Measurements from ENCODE around the gene ABCA2.

The ABCA2 gene

DNA sequence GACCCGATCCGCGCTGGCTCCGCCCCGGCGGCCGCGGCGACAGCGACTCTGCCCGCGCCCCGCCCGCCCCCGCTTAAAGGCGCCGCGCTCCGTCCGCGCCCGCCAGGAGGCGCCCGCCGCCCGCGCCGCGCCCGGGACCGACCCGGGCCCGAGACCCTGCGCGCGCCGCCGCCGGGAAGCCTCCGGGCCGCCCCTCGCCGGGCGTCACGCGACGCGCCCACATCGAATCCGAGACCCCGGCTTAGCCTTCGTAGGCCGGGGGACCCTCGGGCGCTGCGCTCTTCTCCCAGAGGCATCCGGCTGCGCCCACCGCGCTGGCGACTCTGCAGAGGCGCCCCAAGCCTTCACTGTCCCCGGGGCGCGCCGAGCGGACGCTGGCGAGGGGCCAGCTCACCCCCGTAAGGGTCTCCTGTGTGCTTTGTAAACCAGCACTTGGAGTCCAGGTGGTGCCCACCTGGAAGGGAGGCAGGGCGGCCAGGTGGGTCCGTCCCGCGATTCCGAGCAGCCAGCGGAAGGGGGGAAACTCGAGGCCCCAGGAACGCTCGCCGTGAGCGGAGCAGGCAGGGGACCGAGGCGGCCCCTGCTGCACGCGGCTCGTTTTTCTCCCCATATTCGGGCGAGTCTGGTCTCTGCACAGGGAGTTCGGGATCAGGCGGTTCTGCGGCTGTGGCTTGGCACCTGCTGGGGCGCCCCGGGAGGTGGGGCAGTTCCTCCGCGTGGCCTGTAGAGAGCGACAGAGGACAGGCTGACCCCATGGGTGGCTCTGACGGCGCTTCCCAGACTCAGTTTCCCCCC is 423 bp upstream of the ABCA2 start:
- DNase-seq, result peak; percentile 67

DNA sequence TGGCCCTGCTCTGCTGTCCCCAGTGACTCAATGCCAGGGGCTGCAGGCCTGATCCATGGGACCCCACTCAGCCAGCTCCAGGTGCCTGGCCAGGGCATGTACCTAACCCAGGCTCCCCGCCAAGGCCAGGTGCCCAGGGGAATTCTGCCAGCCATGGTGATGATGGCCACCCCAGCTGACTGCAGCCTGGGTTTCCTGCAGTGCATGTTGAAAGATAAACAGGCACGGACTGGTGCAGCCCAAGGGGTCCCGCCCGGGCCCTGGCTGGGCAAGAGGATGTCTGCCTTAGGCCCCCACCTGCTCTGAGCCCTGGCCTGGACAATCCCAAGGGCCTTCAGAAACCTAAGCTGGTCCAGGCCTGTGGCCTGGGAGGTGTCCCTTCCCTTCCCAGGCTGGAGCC is 1.2 kb downstream of the ABCA2 start:
- DNase-seq, result no peak

GRCh38 chr9:137026384-137026783 is 1.7 kb downstream of the ABCA2 start:
- DNase-seq, result no peak

GRCh38 chr9:137025517-137025966 is 2.5 kb downstream of the ABCA2 start:
- no peak for DNase-seq

- DNase-seq, result no peak
These were observed 4.5 kb downstream of the ABCA2 start for GRCh38 chr9:137023583-137023991.

GRCh38 chr9:137023157-137023556 is 4.9 kb downstream of the ABCA2 start:
- no peak for DNase-seq

- DNase-seq, result no peak
These were observed 5.4 kb downstream of the ABCA2 start for GRCh38 chr9:137022662-137023008.

DNA sequence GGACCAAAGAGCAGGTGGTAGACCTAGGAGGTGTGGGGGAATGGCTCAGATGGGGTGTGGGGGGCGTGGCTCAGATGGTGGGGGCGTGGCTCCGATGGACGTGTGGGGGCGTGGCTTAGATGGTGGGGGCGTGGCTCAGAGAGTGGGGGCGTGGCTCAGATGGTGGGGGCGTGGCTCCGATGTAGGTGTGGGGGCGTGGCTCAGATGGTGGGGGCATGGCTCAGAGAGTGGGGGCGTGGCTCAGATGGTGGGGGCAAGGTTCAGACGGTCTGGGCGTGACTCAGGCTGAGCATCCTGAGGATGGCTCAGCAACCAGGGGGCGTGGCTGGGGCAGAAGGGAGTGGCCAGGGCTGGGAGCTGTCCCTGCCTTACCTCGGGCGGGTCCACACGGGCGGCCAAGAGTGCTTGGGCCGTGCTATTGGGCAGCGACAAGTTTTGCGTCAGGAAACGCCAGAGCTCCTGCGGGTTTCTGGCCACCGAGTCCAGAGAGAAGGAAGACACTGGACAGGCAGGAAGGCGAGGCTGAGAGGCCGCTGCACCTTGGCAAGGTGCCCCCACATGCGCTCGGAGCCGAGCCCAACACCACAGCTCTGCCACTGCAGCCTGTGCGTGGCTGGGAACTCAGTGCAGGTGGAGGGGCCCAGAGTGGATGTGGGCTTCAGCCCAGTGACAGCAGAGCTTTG is 5.9 kb downstream of the ABCA2 start:
- DNase-seq, result no peak

GRCh38 chr9:137021568-137021978 is 6.5 kb downstream of the ABCA2 start:
- DNase-seq, result no peak

DNA sequence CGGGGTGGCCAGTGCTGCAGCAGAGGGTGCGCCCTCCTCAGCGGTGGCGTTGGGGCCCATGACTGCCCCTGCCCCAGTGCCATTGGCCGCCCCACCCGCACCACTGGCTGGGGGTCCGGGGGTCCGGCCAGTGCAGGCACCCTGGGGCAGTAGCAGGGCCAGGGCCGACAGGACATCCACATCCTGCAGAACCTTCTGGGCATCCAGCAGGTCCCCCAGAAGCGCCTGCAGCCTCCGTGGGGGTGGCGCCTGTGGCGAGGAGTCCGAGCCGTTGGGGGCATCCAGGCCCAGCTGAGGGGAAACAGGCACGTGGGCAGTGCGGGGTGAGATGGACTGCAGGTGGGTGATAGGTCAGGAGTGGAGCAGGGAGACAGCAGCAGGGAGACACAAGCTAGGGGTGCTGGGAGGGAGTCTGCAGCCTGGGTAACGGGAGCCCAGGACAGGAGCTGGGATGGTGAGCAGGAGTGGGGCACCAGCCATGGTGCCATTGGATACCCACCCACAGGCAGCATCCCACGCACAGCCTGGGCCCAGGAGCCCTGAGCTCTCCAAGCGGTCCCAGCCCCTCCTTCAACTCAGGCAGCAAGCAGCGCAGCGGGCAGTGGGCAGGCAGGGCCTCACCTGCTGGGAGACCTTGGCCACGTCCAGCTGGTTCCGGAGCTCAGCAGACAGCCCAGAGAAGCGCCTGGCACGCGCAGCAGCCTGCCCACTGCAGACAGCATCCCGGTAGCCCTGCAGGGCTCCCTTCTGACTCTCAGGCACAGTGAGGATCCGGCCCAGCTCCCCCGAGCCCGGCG is 7.1 kb downstream of the ABCA2 start:
- DNase-seq, result no peak

GRCh38 chr9:137019891-137020683 is 8.0 kb downstream of the ABCA2 start:
- DNase-seq, result no peak

- no peak for DNase-seq
These were observed 9.1 kb downstream of the ABCA2 start for GRCh38 chr9:137018761-137019559.

- DNase-seq, result no peak
These were observed 10.1 kb downstream of the ABCA2 start for GRCh38 chr9:137017791-137018497.

DNA sequence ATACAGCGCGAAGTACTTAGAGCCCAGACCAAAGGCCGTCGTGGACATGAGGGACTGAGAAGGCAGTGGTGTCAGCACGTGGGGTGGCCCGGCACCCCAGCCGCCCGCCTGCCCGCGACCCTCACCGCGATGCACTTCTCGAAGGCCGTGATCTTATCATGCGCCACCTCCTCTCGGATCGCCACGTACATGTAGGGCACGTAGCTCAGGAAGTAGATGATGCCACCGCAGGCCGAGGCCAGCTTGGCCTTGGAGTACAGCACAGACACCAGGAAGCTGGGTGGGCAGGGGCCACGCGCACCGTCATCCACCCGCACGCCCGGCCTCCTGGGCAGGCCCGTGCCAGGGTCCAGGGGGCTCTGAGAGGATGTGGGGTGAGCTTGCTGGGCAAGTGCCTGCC is 11.0 kb downstream of the ABCA2 start:
- no peak for DNase-seq

DNA sequence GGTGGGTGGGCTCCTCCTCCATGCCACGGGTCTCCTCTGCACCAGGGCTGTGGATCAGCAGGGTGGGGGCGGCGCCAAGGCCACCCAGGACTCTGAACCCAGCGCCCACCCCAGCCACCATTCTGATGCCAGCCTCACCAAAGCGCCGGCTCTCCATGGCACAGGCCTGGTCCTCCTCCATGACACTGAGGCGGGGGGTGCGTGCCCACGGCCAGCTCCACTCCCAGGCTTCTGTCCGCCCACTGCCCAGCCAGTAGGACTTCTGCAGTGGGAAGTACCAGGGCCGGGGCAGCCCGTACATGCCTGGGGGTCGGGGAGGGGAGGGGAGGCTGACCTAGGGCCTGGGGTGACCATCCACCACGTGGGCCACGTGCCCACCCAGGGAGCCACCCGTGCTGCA is 11.6 kb downstream of the ABCA2 start:
- DNase-seq, result no peak

- DNase-seq, result no peak
These were observed 12.1 kb downstream of the ABCA2 start for GRCh38 chr9:137015976-137016375.

DNA sequence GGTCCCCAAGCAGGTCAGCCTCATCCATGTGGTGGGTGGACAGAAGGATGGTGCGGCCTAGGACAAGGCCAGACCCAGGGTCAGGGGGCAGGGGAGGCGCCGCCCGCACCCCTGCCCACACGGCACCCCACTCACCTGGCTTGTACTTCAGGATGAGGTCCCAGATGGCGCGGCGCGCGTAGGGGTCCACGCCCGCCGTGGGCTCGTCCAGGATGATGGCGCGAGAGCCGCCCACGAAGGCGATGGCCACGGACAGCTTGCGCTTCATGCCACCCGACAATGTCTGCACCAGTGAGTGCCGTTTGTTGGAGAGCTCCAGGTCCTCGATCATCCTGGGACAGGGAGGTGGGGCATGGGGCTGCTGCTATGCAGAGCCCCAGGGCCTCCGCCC is 12.5 kb downstream of the ABCA2 start:
- no peak for DNase-seq

DNA sequence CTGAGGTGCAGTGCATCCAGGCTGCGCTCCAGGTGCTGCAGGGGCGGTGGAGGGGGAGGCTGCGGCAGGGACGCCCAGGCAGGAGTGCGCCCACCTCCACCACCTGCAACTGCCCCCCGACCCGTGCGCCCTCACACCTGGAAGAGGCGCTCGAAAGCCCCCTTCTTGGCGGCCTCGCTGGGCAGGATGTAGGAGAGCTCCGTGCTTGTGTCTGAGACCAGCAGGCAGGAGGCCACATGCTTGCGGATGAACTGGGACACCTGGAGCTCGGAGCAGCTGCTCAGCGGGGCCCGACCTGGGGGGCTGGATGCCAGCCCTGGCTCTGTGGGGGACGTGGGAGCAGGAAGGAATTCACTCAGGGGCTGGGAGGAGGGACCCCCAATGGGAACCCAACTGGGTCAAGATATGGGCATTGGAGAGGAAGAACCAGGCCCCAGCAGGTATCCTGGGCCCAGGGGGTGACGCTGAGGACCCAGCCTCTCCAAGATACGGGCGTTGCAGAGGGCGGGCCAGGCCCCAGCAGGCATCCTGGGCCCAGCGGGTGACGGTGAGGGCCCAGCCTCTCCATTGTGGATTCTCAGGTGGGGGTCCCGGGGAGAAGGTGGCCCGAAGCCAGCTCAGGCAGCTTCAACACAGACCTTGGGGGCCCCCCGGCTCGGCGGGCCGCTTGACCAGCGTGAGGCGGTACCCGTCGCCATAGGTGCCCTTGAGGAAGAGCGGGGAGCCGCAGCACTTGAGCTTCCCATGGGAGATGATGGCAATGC is 13.1 kb downstream of the ABCA2 start:
- no peak for DNase-seq

GRCh38 chr9:137014166-137014565 is 13.9 kb downstream of the ABCA2 start:
- no peak for DNase-seq

GRCh38 chr9:137013571-137013940 is 14.5 kb downstream of the ABCA2 start:
- no peak for DNase-seq
